ENCODE measurements around the gene FAM184A.

DNA sequence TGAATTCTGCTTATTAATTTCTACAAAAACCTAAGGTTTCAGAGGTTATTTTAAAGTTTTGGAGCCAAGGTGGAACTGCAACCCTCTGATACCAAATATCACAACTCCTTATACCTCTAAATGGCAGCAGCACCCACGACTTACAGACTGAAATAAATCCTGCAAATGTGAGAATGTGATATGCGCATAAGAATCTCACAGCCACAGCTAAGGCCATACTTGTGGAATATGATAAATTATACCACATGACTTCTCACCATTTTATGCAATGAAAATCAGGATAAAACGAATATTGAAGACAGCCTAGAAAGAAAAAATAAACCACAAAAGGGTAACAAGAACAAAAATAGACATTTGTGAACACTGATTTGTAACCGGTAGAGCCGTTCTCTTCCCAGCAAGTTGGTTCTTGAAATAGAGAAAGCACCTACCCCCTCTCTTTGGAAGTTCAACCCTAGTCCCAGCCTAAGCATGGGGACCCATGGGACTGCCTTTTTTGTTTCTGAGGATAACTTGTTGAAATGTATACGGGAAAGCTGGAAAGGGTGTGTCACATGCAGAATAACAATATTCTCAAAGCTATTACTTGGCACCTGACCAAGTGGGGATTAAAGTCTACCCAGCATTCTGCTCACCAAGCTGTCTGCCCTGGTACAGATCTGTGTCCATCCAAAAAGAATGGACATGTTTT is 96.4 kb downstream of the FAM184A start:
- TF ChIP-seq POLR2AphosphoS5 (IDR thresholded peaks at IDR 0.05) = no peak
- TF ChIP-seq, protein P1, sequence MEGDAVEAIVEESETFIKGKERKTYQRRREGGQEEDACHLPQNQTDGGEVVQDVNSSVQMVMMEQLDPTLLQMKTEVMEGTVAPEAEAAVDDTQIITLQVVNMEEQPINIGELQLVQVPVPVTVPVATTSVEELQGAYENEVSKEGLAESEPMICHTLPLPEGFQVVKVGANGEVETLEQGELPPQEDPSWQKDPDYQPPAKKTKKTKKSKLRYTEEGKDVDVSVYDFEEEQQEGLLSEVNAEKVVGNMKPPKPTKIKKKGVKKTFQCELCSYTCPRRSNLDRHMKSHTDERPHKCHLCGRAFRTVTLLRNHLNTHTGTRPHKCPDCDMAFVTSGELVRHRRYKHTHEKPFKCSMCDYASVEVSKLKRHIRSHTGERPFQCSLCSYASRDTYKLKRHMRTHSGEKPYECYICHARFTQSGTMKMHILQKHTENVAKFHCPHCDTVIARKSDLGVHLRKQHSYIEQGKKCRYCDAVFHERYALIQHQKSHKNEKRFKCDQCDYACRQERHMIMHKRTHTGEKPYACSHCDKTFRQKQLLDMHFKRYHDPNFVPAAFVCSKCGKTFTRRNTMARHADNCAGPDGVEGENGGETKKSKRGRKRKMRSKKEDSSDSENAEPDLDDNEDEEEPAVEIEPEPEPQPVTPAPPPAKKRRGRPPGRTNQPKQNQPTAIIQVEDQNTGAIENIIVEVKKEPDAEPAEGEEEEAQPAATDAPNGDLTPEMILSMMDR (IDR thresholded peaks at IDR 0.05) = no peak
